RWPE1 (cell line): ENCODE data around the gene MKRN2OS.

Experiments
- CTCF ChIA-PET: fragments of 350-600 bp; sonication (Branson Sonifier 250); formaldehyde crosslinking; extraction: SDS; loops from one replicate; lab custom pipeline; 2021; lab: Yijun Ruan, JAX
- POLR2A ChIA-PET: fragments of 400-600 bp; formaldehyde crosslinking; extraction: SDS; loops from one replicate; lab custom pipeline; 2020; ENCODE audit warnings: antibody characterized with exemption; ENCODE audit not compliant: low non-redundant PET; lab: Yijun Ruan, JAX
- DNase-seq: peaks from one replicate; pipeline ENCODE4 v3.0.0; 2012; ENCODE audit warnings: low spot score
- H3K27ac ChIP-seq: fragments of 450-650 bp; 2 replicates; pipeline ENCODE4 v1.5.1; 2017
- TF ChIP-seq, protein P1 (sequence below): fragments of 450-650 bp; conservative IDR thresholded peaks from 2 replicates; pipeline ENCODE4 v1.5.1; 2017; ENCODE audit warnings: low read depth, mild to moderate bottlenecking

MKRN2OS gene

DNA sequence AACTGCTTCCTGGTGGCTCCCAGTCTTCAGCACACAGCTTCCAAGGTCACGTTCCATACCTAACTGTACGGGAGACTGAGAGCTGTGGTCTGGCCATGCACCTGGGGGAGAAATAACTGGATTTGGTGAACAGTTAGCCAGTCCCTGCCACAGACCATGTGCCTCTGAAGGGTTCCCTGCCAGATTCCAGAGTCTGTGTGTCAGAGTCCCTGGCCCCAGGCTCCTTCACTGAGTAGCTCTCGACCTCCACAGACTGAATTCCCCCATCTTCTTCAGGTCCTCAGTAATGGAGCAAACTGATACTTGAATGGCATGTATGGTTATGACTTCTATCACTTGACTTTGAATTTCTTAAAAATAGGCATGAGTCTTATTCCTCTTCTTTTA, 17.5 kb downstream of the MKRN2OS start:
- ChIA-PET CTCF (no interaction called here), POLR2A (no interaction called here)
- no peak overlapping the region for H3K27ac ChIP-seq
- TF ChIP-seq, protein P1, sequence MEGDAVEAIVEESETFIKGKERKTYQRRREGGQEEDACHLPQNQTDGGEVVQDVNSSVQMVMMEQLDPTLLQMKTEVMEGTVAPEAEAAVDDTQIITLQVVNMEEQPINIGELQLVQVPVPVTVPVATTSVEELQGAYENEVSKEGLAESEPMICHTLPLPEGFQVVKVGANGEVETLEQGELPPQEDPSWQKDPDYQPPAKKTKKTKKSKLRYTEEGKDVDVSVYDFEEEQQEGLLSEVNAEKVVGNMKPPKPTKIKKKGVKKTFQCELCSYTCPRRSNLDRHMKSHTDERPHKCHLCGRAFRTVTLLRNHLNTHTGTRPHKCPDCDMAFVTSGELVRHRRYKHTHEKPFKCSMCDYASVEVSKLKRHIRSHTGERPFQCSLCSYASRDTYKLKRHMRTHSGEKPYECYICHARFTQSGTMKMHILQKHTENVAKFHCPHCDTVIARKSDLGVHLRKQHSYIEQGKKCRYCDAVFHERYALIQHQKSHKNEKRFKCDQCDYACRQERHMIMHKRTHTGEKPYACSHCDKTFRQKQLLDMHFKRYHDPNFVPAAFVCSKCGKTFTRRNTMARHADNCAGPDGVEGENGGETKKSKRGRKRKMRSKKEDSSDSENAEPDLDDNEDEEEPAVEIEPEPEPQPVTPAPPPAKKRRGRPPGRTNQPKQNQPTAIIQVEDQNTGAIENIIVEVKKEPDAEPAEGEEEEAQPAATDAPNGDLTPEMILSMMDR = no peak
- DNase-seq = no peak

DNA sequence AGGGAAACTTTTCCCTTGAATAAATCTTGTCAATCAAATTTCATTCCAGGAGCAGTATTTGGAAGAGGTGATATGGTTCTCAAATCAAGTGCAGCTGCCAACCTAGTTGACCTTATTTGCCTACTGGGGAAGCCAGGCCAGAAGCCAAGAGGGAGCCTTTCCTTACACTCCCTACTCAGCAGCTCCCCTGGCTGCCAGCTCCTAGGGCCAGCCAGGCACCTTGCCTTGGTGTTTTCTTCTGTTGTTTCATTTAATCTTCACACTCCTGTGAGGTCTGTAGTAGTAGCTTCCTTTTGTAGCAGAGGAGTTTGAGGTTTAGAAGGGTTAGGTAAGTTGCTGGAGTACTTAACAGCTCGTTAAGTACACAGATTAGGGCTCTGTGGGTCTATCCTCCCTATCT, 22.6 kb downstream of the MKRN2OS start:
- no peak for DNase-seq
- no peak overlapping the region for H3K27ac ChIP-seq
- POLR2A ChIA-PET = no interaction called here
- TF ChIP-seq, protein P1 = no peak
- CTCF ChIA-PET = interaction anchor here (0.6 kb wide), 1 partner anchor 137 kb away, joined by 4 read pairs; no protein-coding TSS in a partner anchor

GRCh38 chr3:12521010-12521409, 24.3 kb downstream of the MKRN2OS start:
- TF ChIP-seq, protein P1 = no peak
- CTCF ChIA-PET = no interaction called here
- H3K27ac ChIP-seq = no peak overlapping the region
- POLR2A ChIA-PET = no interaction called here
- no peak for DNase-seq

GRCh38 chr3:12518261-12519028, 26.9 kb downstream of the MKRN2OS start:
- DNase-seq = no peak
- CTCF ChIA-PET = no interaction called here
- H3K27ac ChIP-seq = no peak overlapping the region
- POLR2A ChIA-PET = no interaction called here
- TF ChIP-seq, protein P1 = no peak

DNA sequence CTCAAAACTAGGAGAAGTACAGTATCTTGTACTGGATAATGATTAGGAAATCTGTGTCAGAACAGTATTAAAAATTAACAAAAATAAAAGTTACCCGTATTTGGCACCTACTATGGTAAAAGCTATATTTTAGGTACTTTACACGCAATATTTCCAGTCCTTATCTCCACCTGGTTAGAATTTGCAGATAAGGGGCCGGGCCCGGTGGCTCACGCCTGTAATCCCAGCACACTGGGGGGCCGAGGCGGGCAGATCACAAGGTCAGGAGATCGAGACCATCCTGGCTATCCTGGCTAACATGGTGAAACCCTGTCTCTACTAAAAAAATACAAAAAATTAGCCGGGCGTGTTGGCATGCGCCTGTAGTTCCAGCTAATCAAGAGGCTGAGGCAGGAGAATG, 28.4 kb downstream of the MKRN2OS start:
- DNase-seq = no peak
- no peak overlapping the region for H3K27ac ChIP-seq
- TF ChIP-seq, protein P1 = no peak
- POLR2A ChIA-PET = no interaction called here
- CTCF ChIA-PET = no interaction called here

DNA sequence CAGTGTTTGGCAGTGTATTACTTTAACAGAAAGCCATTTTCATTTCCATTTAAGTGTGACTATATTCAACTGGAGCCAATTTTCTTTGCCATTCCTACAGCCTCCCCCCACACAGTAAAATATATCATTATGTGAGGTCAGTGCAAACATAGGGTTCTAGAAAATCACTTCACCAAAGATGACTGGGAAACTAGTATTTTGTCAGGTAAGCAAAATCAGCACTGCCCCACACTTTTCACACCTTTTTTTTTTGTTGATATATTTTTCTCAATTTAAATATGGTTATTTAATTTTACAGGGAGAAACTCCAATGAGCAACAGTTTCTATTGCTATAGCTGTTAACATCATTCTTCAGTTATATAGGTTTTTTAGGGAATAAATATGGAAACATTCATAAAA, 29.7 kb downstream of the MKRN2OS start:
- DNase-seq = no peak
- TF ChIP-seq, protein P1 = no peak
- CTCF ChIA-PET = no interaction called here
- POLR2A ChIA-PET = no interaction called here
- H3K27ac ChIP-seq = no peak overlapping the region
